Activated CD8-positive, alpha-beta memory T cell treated with anti-CD3 and anti-CD28 coated beads, Interleukin-2, amount 50 U/mL, for 1 hour (primary cell): ENCODE results near the gene HOXD8.

ENCODE experiments used
- DNase-seq: peaks from one replicate; pipeline ENCODE4 v3.0.0-alpha.2; 2020; ENCODE audit errors: extremely low read depth

The HOXD8 gene

DNA sequence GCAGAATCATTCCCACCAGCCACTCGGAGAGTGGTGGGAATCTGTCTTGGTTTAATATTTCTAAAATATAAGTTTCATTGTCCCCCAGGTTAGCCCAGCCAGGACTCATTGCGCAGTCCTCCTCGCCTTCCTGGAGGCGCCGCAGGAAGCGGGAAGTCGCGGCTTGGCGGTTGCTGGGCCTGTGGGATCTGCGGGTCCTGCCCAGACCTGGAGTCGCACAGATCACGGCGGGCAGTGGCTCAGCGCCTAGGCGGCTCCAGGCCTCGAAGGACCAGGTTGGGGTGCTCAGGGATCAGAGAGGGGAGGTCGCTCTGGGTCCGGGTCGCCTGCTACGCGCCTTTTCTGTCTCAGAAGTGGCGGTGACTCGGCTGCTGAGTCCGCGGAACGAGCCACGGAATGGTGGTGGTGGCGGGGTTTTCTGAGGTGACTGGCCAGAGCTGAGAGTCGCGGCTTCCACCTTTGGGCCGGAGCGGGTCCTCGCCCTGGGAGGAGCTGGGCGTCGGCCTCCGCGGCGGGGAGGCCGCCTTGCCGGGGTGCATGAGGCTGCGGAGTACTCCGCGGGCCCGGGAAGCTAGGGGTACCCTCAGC is 30.3 kb downstream of the HOXD8 start:
- DNase-seq = no peak

DNA sequence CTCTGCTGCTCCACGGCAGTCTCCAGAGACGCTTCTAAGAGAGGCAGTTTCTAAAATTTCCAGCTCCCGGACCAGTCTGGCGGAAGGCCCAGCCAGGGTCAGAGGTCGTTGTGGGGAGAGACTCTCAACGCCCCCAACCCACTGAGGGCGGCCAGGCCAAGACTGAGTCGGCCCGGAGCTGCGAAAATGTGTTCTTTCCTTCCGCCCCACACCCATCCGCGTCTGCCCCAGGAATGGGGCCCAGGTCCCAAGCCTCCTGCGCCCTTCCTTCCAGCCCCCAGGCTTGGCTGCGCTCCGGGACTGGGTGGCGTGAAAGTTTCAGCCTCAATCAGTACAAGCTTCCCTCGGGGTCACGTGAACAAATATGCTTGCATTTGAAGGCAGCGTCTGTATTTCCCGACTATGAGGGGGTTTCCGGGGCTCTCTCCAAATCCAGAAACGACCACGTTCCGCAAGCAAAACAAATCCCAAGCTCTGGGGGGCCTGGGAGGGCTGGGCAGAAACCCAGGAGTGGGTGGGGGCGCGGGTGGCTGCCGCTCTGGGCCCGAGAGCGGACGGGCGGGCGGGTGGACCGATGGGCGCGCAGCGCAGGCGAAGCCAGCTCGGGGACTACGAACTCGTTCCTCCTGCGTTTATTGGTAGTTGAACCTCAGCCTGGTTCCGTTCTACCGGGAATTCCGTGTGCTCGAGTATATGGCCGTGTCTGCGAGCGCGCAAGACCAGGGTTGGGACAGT is 30.9 kb downstream of the HOXD8 start:
- DNase-seq = no peak

DNA sequence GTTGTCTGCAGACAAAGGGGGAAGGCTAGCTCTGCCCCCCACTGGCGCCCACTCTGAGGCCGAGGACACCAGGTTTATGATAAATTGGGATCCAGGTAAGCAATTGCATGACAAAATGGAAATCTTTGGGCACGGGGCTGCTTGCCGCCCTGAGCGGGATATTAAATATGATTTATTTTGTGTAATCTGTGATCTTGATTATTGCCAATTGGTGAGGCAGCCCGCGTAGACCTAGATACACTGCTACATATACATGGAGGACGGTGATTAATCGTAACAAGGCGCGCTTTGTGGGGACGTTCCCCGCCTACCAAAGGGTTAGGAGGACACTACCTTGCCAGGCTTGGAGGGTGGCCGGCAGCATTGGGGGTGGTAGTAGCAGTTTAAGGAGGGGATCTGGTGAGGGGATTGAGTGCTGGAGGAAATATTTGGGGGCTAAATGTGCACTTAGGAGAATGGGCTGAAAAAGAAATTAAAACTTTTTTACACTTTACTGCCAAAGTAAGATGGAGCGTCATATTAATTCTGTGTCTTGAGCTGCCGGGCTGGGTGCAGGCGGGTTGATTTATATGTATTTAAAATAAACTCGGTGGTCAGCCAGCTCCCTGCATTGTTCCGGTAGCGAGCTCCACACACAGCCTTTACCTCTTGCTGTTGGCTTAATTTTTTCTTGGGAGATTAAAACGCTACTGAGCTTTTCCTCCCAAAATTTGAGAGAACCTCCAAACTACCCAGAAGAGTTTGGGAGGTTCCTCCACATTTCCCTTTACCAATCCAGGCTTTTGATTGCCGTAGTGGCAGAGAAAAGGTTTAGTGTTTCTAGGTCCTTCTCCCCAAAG is 31.7 kb downstream of the HOXD8 start:
- no peak for DNase-seq

DNA sequence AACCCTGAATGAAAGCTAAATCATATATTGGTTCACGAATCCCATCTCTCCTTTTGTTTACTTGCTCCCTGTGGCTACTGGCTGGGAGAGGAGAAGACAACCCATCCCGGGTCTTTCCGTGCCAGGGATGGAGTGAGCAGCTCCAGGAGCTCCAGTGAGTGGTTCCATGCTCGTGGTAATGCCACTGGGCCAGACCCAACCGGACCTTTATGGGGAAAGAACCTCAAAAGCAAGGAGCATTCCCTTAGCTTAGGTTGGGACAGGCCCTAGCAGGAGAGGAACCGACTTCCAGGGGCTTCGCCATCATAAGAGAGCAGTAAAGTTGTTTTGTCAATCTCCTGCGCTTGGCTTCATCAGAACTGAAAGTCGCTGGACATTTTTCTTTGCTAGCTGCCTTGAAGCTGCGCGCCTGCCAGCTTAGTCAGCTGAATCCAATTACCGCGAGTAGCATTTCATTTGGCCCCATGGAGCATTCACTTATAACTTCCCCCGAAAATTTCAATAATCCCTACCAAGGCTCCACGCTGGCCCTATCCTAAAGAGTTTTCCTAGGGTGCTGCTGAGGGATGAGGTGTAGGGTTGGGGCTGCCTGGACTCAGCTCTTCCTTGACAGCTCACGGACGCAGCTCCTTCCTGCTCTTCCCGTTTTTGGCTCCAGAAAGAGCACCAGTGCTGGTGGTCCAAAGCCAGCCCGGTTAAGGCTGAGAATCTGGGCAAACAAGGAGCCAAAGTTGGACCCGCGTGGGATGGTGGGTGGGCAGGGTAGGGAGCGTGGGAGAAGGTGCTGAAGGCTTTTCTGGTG is 32.5 kb downstream of the HOXD8 start:
- DNase-seq = no peak

DNA sequence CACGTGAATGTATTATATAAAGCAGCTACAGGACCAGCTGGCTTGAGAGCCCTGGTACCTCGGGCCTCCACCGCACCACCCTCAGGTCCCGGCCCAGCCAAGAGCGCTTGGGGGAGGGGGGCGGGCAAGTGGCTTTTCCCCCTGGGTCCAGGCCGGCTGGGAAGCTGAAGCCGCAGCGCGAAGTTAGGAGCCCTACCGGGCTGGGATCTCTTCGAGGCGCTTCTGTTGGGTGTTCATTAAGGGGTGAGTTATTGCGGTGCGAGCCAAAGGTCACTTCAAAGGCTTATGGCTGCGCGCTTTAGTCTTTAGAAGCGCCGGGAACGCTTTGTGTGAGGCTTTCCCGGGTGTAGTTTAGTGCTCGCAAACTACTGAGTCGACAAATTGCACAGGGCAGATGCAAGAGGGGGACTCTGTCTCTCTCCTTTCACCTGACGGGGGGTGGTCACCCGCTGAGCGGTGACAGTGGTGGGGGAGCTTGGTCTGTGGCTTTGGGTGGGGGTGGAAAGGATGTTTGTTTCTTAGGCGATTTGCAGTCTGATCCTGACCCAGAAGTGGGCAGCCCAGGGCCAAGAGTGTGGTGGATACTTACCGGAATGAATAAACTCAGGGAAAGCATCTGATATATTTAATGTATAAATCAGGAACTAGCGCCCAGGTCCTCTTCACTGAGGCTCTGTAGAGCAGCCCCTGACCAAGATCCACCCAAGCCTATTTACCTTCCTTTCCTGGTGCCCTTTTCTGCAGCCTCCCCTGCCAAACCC is 33.6 kb downstream of the HOXD8 start:
- no peak for DNase-seq

DNA sequence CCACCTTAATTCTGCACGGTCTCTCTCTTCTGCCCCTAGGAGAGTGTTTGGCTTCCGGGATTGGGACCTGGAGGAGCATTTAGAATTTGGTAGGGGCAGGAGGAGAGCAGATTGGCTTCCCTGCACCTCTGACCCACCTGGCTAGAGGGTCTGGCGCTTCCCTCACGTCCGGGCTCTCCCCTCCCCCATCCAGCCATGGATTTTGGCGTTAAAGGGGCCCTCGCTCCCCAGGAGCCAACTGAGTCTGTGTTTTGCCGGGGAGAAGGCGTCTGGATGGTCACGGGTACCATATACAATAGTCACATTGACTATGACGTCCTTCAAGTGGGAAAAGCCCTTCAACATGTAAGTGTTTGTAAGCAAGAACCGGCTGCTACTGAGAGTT is 34.2 kb downstream of the HOXD8 start:
- DNase-seq = no peak

DNA sequence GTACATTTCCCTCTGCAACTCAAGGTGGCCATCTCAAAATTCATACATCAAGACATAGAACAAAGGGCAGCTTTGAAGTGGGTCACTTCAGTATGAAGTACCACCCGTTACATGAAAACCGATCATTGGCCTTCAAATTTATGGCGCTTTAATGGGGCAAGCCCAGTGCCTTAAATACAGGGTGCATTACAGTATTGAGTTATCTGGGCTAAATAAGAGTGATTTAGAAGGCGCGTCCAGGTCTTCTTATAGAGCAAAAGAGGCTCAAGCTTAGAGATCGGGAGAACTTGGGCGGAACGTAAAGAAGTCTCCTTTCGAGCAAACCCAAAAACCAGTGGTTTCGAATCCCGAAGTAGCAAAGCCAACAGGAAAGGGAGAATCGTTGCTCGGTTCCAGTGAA is 34.7 kb downstream of the HOXD8 start:
- no peak for DNase-seq

DNA sequence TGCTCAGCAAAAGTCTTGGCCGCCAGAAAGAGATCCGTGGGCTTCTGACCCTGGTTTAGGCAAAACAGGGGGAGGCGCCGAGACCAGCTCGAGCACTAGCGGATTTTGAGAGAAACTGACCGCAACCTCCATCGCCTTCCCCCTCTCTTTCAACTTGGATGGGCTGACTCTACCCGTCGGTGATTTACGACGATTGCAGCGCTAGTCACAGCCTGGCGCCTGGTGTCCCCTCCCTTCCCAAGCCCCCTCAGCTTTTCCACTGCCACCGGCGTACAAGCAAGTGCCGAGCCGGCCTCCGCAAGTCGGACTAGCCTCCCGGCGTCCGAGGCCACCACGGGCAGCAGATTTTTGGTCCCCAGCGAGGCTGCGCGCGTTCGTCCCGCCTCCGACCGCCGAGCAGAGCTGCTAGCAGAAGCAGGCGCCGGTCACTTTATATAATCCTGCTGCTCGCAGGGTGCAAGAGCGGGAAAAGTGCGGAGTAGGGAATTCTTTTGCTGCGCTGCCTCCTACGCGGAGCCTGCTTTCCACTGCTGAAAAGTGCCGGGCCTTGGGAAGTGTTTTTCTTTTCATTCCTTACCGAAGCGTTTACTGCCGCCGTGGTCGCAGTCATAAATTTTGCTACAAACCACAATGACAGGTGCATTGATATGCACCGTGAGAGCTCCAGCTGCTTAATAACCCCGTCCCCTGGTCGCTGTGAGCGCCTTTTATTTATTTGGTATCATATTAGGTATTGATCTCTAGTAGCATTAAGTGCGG is 35.3 kb downstream of the HOXD8 start:
- DNase-seq = no peak

DNA sequence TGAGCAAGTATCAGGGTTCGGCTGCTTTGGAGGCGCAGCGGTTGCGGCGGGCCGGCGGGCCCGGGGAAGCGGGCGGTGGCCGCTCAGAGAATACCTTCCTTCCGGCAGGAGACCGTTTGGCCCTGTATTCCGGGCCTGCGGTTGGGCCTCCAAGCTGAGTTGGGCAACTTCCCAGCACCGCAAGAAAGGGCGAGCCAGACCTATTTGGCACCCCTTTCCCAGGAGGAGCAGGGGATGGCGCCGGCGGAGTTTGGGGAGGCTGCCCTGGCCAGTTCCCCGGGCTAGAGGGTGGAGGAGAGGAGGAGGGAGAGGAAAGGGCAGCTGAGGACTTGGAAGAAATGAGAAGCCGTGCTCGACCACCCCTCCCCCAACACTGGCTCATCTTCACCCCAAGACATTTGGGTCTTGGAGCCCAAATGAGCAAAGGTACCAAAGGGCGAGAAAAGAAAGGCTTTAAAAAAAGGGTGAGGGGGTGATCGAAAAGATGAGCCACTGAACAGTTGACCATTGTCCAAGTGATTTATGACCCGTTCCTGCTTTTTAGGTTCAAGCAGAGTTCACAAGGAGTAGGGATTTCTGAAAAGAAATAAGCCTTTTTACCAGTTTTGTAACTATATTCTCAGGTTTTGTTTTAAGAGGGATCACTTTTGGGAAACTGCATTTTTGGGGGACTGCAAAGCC is 36.0 kb downstream of the HOXD8 start:
- no peak for DNase-seq

DNA sequence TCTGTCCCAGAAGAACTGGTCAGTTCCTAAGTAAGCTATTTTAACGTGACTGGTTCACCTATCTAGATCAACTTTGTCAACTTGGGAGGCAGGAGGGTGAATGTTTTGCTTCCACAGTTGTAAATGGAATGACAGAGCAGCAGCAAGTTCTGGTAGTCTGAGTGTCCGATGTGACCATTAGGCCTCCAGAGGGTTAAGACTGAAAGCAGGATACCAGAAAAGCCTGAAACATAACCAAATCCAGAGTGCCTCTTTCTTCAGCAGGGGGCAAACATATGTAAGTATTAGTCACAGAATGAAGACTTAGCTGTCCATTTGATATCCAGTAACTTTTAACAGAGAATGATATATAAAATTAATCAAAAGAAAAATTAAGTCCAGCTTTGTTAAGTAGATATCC is 36.8 kb downstream of the HOXD8 start:
- DNase-seq = no peak

DNA sequence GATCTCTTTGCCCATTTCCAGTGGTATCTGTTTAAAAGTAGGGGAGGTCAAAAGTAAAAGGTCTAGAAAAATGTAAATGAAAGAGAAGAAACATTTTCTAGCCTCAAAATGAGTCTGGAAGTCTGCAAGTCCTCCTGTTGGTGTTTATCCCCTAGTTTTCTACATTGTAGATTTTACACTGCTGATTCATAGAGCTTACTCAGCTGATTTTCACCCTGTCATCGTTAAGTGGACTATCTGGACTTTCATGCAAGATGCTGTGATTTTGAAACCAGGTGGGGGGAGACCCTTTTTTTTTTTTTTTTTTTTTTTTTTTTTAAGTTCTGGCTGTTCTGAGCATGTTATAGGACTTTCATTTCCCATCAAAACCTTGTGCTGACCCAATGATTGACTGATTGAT is 37.9 kb downstream of the HOXD8 start:
- DNase-seq = no peak

DNA sequence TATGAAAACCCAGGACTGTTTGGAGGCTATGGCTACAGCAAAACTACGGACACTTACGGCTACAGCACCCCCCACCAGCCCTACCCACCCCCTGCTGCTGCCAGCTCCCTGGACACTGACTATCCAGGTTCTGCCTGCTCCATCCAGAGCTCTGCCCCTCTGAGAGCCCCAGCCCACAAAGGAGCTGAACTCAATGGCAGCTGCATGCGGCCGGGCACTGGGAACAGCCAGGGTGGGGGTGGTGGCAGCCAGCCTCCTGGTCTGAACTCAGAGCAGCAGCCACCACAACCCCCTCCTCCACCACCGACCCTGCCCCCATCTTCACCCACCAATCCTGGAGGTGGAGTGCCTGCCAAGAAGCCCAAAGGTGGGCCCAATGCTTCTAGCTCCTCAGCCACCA is 39.7 kb downstream of the HOXD8 start:
- DNase-seq = no peak

DNA sequence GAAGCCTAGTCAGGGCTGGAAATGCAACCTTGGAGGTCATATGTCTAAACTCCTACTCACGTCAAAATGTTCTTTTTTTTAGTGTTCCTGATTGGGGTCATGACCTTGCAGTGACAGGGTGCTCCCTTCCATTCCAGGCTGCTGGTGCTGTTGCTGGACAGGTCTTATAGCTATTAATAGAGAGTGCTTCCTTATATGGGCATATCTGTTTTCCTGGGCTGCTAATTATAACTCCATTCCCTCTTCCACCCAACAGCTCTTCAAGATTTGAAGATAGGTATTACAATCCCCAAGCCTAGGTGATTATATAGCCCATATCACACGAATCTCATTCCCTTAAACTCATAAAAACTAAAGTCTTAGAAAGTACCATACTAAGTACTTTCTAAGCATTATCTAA is 40.2 kb downstream of the HOXD8 start:
- DNase-seq = no peak

DNA sequence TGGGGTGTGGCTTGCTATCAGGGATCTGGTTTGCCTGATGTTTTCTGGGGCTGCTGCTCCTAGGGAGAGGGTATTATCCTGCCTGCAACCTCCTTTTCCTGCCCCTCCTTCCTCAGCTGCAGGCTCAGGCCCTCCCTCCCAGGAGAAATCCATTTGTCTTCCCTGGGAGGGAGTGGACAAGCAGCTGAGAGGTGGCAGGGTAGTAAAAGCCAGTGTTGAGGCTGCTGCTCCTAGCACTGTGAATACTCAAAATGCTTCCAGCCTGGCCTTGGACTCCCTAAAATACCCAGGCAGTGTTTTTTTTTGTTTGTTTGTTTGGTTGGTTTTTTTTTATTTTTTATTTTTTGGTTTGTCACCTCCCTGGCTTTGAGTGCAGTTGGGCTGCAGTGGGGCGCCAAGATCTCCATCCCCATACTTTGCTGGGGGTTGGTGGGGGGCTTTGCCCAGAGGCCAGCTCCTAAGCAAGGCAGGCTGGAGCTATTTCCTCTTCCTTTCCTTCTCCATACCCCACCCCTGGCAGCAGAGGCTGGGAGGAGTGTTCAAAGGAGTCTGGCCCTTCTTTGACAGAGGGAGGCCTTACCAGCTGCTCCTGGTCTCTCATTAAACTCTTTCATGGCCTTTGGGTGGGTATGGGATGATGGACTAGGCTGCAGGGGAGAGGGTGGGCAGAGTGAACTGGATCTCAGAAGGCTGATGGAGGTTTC is 41.2 kb downstream of the HOXD8 start:
- DNase-seq = no peak

DNA sequence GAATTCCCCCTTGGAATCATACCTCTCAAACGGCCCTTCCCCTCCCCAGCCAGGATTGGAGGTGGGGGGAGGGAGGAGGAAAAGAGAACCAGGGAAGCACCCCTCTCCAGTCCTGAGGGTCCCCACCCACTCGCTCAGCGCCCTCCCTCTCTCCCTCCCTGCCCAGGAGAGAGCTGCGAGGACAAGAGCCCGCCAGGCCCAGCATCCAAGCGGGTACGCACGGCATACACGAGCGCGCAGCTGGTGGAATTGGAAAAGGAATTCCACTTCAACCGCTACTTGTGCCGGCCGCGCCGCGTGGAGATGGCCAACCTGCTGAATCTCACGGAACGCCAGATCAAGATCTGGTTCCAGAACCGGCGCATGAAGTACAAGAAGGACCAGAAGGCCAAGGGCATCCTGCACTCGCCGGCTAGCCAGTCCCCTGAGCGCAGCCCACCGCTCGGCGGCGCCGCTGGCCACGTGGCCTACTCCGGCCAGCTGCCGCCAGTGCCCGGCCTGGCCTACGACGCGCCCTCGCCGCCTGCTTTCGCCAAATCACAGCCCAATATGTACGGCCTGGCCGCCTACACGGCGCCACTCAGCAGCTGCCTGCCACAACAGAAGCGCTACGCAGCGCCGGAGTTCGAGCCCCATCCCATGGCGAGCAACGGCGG is 42.0 kb downstream of the HOXD8 start:
- no peak for DNase-seq

DNA sequence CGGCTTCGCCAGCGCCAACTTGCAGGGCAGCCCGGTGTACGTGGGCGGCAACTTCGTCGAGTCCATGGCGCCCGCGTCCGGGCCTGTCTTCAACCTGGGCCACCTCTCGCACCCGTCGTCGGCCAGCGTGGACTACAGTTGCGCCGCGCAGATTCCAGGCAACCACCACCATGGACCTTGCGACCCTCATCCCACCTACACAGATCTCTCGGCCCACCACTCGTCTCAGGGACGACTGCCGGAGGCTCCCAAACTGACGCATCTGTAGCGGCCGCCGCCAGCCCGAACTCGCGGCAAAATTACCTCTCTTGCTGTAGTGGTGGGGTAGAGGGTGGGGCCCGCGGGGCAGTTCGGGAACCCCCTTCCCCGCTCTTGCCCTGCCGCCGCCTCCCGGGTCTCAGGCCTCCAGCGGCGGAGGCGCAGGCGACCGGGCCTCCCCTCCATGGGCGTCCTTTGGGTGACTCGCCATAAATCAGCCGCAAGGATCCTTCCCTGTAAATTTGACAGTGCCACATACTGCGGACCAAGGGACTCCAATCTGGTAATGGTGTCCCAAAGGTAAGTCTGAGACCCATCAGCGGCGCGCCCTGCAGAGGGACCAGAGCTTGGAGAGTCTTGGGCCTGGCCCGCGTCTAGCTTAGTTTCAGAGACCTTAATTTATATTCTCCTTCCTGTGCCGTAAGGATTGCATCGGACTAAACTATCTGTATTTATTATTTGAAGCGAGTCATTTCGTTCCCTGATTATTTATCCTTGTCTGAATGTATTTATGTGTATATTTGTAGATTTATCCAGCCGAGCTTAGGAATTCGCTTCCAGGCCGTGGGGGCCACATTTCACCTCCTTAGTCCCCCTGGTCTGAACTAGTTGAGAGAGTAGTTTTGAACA is 42.7 kb downstream of the HOXD8 start:
- no peak for DNase-seq

DNA sequence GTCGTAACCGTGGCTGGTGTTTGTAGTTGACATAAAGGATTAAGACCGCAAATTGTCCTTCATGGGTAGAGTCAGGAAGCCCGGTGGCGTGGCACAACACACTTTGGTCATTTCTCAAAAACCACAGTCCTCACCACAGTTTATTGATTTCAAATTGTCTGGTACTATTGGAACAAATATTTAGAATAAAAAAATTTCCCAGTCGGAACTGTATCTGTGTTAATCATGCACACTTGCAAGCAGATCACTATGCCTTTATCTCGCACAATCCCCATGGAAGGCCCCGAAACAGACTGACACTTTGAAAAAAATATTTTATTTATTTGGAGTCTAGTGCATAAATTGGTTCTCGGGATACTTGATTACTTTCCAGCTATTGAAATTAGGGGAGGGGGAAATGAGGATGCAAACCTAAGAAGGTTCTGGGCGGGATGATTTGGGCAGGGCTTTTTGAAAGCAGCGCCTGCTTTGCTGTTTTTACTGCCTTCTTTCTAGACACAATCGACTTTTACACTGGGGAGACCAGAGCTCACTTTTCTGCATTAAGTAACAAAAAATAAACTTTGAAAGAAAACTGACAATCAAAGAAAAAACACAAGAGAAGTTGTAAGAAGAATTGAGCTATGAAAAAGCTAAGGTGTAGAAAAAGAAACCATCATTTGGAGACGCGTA is 43.5 kb downstream of the HOXD8 start:
- no peak for DNase-seq
